Endodermal cell (in vitro differentiated cells): ENCODE data around the gene CCDC51. TPM values are rescaled to one million over a fixed set of nuclear protein-coding genes. Genes with fewer than 3 reads are reported as not detected.

Source experiments
- DNase-seq: peaks from one replicate; pipeline ENCODE4 v3.0.0-alpha.2; 2017
- H3K27ac ChIP-seq: 2 replicates; pipeline ENCODE4 v1.5.1; 2013; ENCODE audit warnings: mild to moderate bottlenecking, low read depth, low read length, moderate library complexity
- H3K27me3 ChIP-seq: 2 replicates; pipeline ENCODE4 v1.6.1; 2013; ENCODE audit warnings: mild to moderate bottlenecking, low read length, moderate library complexity; ENCODE audit not compliant: insufficient read depth, control insufficient read depth, poor library complexity, severe bottlenecking
- H3K36me3 ChIP-seq: 2 replicates; pipeline ENCODE4 v1.7.0; 2013; ENCODE audit warnings: mild to moderate bottlenecking, low read length, moderate library complexity; ENCODE audit not compliant: control insufficient read depth, insufficient read depth
- H3K4me1 ChIP-seq: one replicate; pipeline ENCODE4 v1.7.0; 2013; ENCODE audit warnings: low read length; ENCODE audit not compliant: control insufficient read depth, insufficient read depth
- H3K4me3 ChIP-seq: 2 replicates; pipeline ENCODE4 v1.5.1; 2013; ENCODE audit warnings: mild to moderate bottlenecking, low read length, moderate library complexity
- H3K9ac ChIP-seq: 2 replicates; pipeline ENCODE4 v1.6.1; 2013; ENCODE audit warnings: mild to moderate bottlenecking, low read length, moderate library complexity; ENCODE audit not compliant: poor library complexity, severe bottlenecking; ENCODE audit errors: extremely low read depth
- H3K9me3 ChIP-seq: 2 replicates; pipeline ENCODE4 v1.6.1; 2013; ENCODE audit warnings: mild to moderate bottlenecking, low read length, moderate library complexity; ENCODE audit not compliant: control insufficient read depth
- H3K27ac Mint-ChIP-seq: 2 replicates; pipeline ENCODE4 v1.8.0; 2020; ENCODE audit warnings: mixed read lengths
- H3K27me3 Mint-ChIP-seq: 2 replicates; pipeline ENCODE4 v1.8.0; 2021; ENCODE audit warnings: mild to moderate bottlenecking, mixed read lengths; ENCODE audit not compliant: insufficient read depth
- H3K36me3 Mint-ChIP-seq: 2 replicates; pipeline ENCODE4 v1.8.0; 2020; ENCODE audit warnings: low read depth, mixed read lengths
- H3K4me1 Mint-ChIP-seq: 2 replicates; pipeline ENCODE4 v1.8.0; 2020; ENCODE audit warnings: mixed read lengths
- H3K4me3 Mint-ChIP-seq: 2 replicates; pipeline ENCODE4 v1.8.0; 2020; ENCODE audit warnings: mild to moderate bottlenecking, moderate library complexity, mixed read lengths
- H3K9me3 Mint-ChIP-seq: 2 replicates; pipeline ENCODE4 v1.8.0; 2020; ENCODE audit warnings: mild to moderate bottlenecking, mixed read lengths
- CTCF ChIP-seq: fragments of 200-600 bp; sonication (generic); conservative IDR thresholded peaks from 2 replicates; pipeline ENCODE4 v1.5.0; 2021; ENCODE audit warnings: antibody characterized with exemption, mild to moderate bottlenecking
- whole genome bisulfite sequencing, 2 experiments: methylation state at CpG; one replicate each; pipeline versions ENCODE4 v1.1.5 to v1.1.7; 2013; ENCODE audit warnings: missing lambda C conversion rate in 2 of 2, mixed read lengths in 1 of 2; ENCODE audit not compliant: insufficient coverage in 1 of 2, insufficient read length in 1 of 2; 5-methylcytosine and 5-hydroxymethylcytosine counted together
- total RNA-seq, 2 donors: library from RNA; stranded (reverse); fragmentation: NEBNext Ultra II Directional in 1 of 2; extraction: Animal tissue kit (Norgen Biotek cat#: 25700) in 1 of 2; gene quantifications; 2 replicates in 1 of 2; 3 replicates in 1 of 2; pipeline ENCODE4 v1.2.1, GENCODE V29; 2021

CCDC51 gene
- total RNA-seq, 2 donors from 2014 or later: 14.5 to 14.6 TPM

- WGBS, 2 experiments: 0 to 17% methylated on average over 1 to 6 of the region's 6 CpGs
- Histone ChIP-seq H3K36me3 (peaks cover 38% of the 10 kb centered on the region), H3K9ac (peak overlapping the region; percentile 67), H3K27ac (no peak overlapping the region), H3K4me3 (peak overlapping the region; percentile 98), H3K4me1 (no peaks in the 10 kb centered on the region), H3K9me3 (no peaks in the 10 kb centered on the region), H3K27me3 (no peaks in the 10 kb centered on the region)
- peaks cover 22% of the 10 kb centered on the region for H3K4me1 Mint-ChIP-seq
- peak overlapping the region; percentile 77 for H3K4me3 Mint-ChIP-seq
- peak overlapping the region; percentile 88 for H3K27ac Mint-ChIP-seq
- peaks cover 26% of the 10 kb centered on the region for H3K36me3 Mint-ChIP-seq
- TF ChIP-seq CTCF: no peak
- no peaks in the 10 kb centered on the region for H3K9me3 Mint-ChIP-seq
- DNase-seq: no peak
- H3K27me3 Mint-ChIP-seq: no peaks in the 10 kb centered on the region
Measured at GRCh38 chr3:48446043-48446424, 6.1 kb upstream of the CCDC51 start.

GRCh38 chr3:48445277-48445882, 5.5 kb upstream of the CCDC51 start:
- Histone ChIP-seq H3K9ac (no peak overlapping the region), H3K36me3 (peaks cover 37% of the 10 kb centered on the region), H3K27me3 (no peaks in the 10 kb centered on the region), H3K9me3 (no peaks in the 10 kb centered on the region), H3K4me1 (no peaks in the 10 kb centered on the region), H3K4me3 (peak overlapping the region; percentile 98), H3K27ac (no peak overlapping the region)
- DNase-seq: no peak
- Mint-ChIP-seq H3K4me3 (peak overlapping the region; percentile 77), H3K4me1 (peaks cover 22% of the 10 kb centered on the region), H3K27me3 (no peaks in the 10 kb centered on the region), H3K9me3 (no peaks in the 10 kb centered on the region), H3K36me3 (peaks cover 26% of the 10 kb centered on the region), H3K27ac (peak overlapping the region; percentile 88)
- WGBS, 2 experiments: 79 to 84% methylated on average over 4 to 6 of the region's 6 CpGs
- no peak for TF ChIP-seq CTCF

GRCh38 chr3:48441940-48442339, 2.0 kb upstream of the CCDC51 start:
- DNase-seq: no peak

More at GRCh38 chr3:48441940-48442339, 2.0 kb upstream of the CCDC51 start:
- Mint-ChIP-seq H3K4me1 (peaks cover 14% of the 10 kb centered on the region), H3K27ac (peak overlapping the region; percentile 30), H3K36me3 (peaks cover 26% of the 10 kb centered on the region), H3K4me3 (peak overlapping the region; percentile 98), H3K9me3 (no peaks in the 10 kb centered on the region), H3K27me3 (no peaks in the 10 kb centered on the region)
- Histone ChIP-seq H3K4me3 (peak overlapping the region; percentile 97), H3K9ac (no peak overlapping the region), H3K36me3 (peaks cover 32% of the 10 kb centered on the region), H3K27ac (no peak overlapping the region), H3K4me1 (no peaks in the 10 kb centered on the region), H3K9me3 (no peaks in the 10 kb centered on the region), H3K27me3 (no peaks in the 10 kb centered on the region)
- WGBS, 2 experiments: 76 to 91% methylated on average over 4 to 6 of the region's 6 CpGs
- TF ChIP-seq CTCF: no peak
